LHCN-M2 (cell line): Measurements from ENCODE around the gene RPL7A. TPM values are rescaled to one million over a fixed set of nuclear protein-coding genes. Genes with fewer than 3 reads are reported as not detected.
"Not testable (repeated sequence)": the region's sequence is repeated elsewhere in the genome, so short reads cannot be mapped to it uniquely, and the experiment has no call there.

Source experiments
- DNase-seq: peaks from one replicate; pipeline ENCODE4 v3.0.0-alpha.2; 2012; ENCODE audit warnings: low read depth
- total RNA-seq: library from RNA; depleted of rRNA; stranded (reverse); fragments of >200 nt; gene quantifications from 2 replicates; pipeline ENCODE4 v1.2.3, GENCODE V29; 2014

The RPL7A gene
- total RNA-seq, 1 experiment from 2014 or later: 2,137 TPM

- no peak for DNase-seq
These were observed 20.1 kb upstream of the RPL7A start for GRCh38 chr9:133327834-133328484.

- peak; percentile 14 for DNase-seq
These were observed 18.5 kb upstream of the RPL7A start for GRCh38 chr9:133329306-133330156.

- no peak for DNase-seq
These were observed 16.8 kb upstream of the RPL7A start for GRCh38 chr9:133331221-133331620.

GRCh38 chr9:133331641-133332380 is 16.2 kb upstream of the RPL7A start:
- DNase-seq: no peak

GRCh38 chr9:133332381-133332730 is 15.7 kb upstream of the RPL7A start:
- DNase-seq: no peak

- DNase-seq: no peak
These were observed 15.0 kb upstream of the RPL7A start for GRCh38 chr9:133333011-133333410.

- DNase-seq: no peak
These were observed 14.5 kb upstream of the RPL7A start for GRCh38 chr9:133333566-133333965.

GRCh38 chr9:133334161-133334560 is 13.9 kb upstream of the RPL7A start:
- no peak for DNase-seq

GRCh38 chr9:133334888-133335287 is 13.1 kb upstream of the RPL7A start:
- DNase-seq: not testable (repeated sequence)

GRCh38 chr9:133335924-133336811 is 11.8 kb upstream of the RPL7A start, which contains the start of gene SURF6:
Gene SURF6 (minus strand): TSS chr9:133336188. CDS start chr9:133336132, 56 bp downstream.
- DNase-seq: peak; percentile 86

- no peak for DNase-seq
These were observed 8.4 kb upstream of the RPL7A start for GRCh38 chr9:133339641-133340040.

GRCh38 chr9:133340256-133340655 is 7.8 kb upstream of the RPL7A start:
- no peak for DNase-seq

- no peak for DNase-seq
These were observed 7.1 kb upstream of the RPL7A start for GRCh38 chr9:133340916-133341315.

GRCh38 chr9:133341369-133342068 is 6.5 kb upstream of the RPL7A start:
- no peak for DNase-seq

GRCh38 chr9:133342069-133342406 is 6.0 kb upstream of the RPL7A start:
- no peak for DNase-seq

GRCh38 chr9:133342570-133342969 is 5.4 kb upstream of the RPL7A start:
- DNase-seq: no peak

- DNase-seq: no peak
These were observed 3.9 kb upstream of the RPL7A start for GRCh38 chr9:133344071-133344470.

GRCh38 chr9:133344979-133345378 is 3.0 kb upstream of the RPL7A start:
- no peak for DNase-seq

- DNase-seq: no peak
These were observed 2.4 kb upstream of the RPL7A start for GRCh38 chr9:133345596-133345995.

- no peak for DNase-seq
These were observed 1.8 kb upstream of the RPL7A start for GRCh38 chr9:133346021-133346785.
